MM.1S (cell line): ENCODE results near the gene AVPR1B.

Source experiments
- DNase-seq: peaks from one replicate; pipeline ENCODE4 v3.0.0-alpha.2; 2015
- H2AFZ ChIP-seq: fragments of 300-600 bp; sonication (generic); 2 replicates; pipeline ENCODE4 v1.6.0; 2016; ENCODE audit warnings: antibody characterized with exemption, low read length
- H3F3A ChIP-seq: fragments of 300-600 bp; sonication (generic); 2 replicates; pipeline ENCODE4 v1.6.1; 2016; ENCODE audit warnings: mild to moderate bottlenecking, antibody characterized with exemption, low read length, moderate library complexity, mixed read lengths; ENCODE audit not compliant: insufficient read depth
- H3K27ac ChIP-seq: fragments of 300-600 bp; sonication (generic); 2 replicates; pipeline ENCODE4 v1.5.1; 2016; ENCODE audit warnings: mild to moderate bottlenecking, low read length
- H3K27me3 ChIP-seq: fragments of 300-600 bp; sonication (generic); replicated peaks from 2 replicates; pipeline ENCODE4 v1.6.0; 2016; ENCODE audit warnings: low read length; ENCODE audit not compliant: insufficient read depth
- H3K36me3 ChIP-seq: fragments of 300-600 bp; sonication (generic); replicated peaks from 2 replicates; pipeline ENCODE4 v1.6.1; 2016; ENCODE audit warnings: mild to moderate bottlenecking, low read length, mixed read lengths; ENCODE audit not compliant: insufficient read depth
- H3K4me1 ChIP-seq: fragments of 300-600 bp; sonication (generic); 2 replicates; pipeline ENCODE4 v1.6.1; 2016; ENCODE audit warnings: low read length, mixed read lengths
- H3K4me2 ChIP-seq: fragments of 300-600 bp; sonication (generic); 2 replicates; pipeline ENCODE4 v1.6.0; 2016; ENCODE audit warnings: low read depth, low read length
- H3K4me3 ChIP-seq: fragments of 300-600 bp; sonication (generic); 2 replicates; pipeline ENCODE4 v1.5.1; 2016; ENCODE audit warnings: low read length, mixed read lengths
- H3K79me2 ChIP-seq: fragments of 300-600 bp; sonication (generic); 2 replicates; pipeline ENCODE4 v1.6.1; 2016; ENCODE audit warnings: mixed run types, low read length, mixed read lengths
- H3K9ac ChIP-seq: fragments of 300-600 bp; sonication (generic); 2 replicates; pipeline ENCODE4 v1.6.1; 2016; ENCODE audit warnings: low read length, mixed read lengths
- H3K9me2 ChIP-seq: fragments of 300-600 bp; sonication (generic); replicated peaks from 2 replicates; pipeline ENCODE4 v1.6.1; 2016; ENCODE audit warnings: mild to moderate bottlenecking, low read length, mixed read lengths; ENCODE audit not compliant: insufficient read depth
- H3K9me3 ChIP-seq: fragments of 300-600 bp; sonication (generic); replicated peaks from 2 replicates; pipeline ENCODE4 v1.6.1; 2016; ENCODE audit warnings: mild to moderate bottlenecking, low read length, mixed read lengths; ENCODE audit not compliant: insufficient read depth
- H4K20me1 ChIP-seq: fragments of 300-600 bp; sonication (generic); 2 replicates; pipeline ENCODE4 v1.6.1; 2016; ENCODE audit warnings: mild to moderate bottlenecking, low read length, moderate library complexity, mixed read lengths; ENCODE audit not compliant: insufficient read depth
- EZH2 ChIP-seq: fragments of 300-600 bp; sonication (generic); optimal IDR thresholded peaks from 2 replicates; pipeline ENCODE3; 2017; ENCODE audit warnings: low read depth, mild to moderate bottlenecking, antibody characterized with exemption, low read length, mixed read lengths
- EZH2phosphoT487 ChIP-seq: fragments of 300-600 bp; sonication (generic); IDR thresholded peaks from 2 replicates; pipeline ENCODE4 v1.6.1; 2018; ENCODE audit warnings: antibody characterized with exemption, low read length
- TF ChIP-seq, protein P1 (sequence below): fragments of 300-600 bp; sonication (generic); IDR thresholded peaks from 2 replicates; pipeline ENCODE4 v1.5.1; 2016; ENCODE audit warnings: antibody characterized with exemption, low read length, mixed read lengths

AVPR1B gene

DNA sequence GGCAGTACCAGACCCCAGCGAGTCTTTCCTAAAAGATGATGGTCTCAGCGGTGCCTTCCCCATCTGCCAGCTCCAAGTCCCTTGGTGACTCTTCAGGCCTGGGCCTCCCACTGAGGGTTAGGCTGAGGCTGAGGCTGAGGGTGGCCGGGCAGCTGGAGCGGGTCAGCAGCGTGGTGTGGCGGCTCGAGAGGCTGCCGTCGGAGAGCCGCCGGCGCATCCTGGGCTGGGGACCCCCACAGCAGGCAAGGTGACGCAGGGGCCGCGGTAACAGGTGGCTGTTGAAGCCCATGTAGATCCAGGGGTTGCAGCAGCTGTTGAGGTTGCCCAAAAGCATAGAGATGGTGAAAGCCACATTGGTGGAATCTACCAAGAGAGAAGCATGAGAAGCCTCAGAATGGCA, 7.0 kb downstream of the AVPR1B start:
- TF ChIP-seq, protein P1, sequence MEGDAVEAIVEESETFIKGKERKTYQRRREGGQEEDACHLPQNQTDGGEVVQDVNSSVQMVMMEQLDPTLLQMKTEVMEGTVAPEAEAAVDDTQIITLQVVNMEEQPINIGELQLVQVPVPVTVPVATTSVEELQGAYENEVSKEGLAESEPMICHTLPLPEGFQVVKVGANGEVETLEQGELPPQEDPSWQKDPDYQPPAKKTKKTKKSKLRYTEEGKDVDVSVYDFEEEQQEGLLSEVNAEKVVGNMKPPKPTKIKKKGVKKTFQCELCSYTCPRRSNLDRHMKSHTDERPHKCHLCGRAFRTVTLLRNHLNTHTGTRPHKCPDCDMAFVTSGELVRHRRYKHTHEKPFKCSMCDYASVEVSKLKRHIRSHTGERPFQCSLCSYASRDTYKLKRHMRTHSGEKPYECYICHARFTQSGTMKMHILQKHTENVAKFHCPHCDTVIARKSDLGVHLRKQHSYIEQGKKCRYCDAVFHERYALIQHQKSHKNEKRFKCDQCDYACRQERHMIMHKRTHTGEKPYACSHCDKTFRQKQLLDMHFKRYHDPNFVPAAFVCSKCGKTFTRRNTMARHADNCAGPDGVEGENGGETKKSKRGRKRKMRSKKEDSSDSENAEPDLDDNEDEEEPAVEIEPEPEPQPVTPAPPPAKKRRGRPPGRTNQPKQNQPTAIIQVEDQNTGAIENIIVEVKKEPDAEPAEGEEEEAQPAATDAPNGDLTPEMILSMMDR, result no peak
- TF ChIP-seq EZH2 (no peak), EZH2phosphoT487 (no peak)
- Histone ChIP-seq H4K20me1 (no peaks in the 10 kb centered on the region), H3K27me3 (no peaks in the 10 kb centered on the region), H3K4me3 (no peak overlapping the region), H3K27ac (no peak overlapping the region), H3K4me1 (peaks cover 3% of the 10 kb centered on the region; the same call in 1 of the 2 replicates), H3K79me2 (no peaks in the 10 kb centered on the region), H3K4me2 (no peak overlapping the region), H3F3A (no peaks in the 10 kb centered on the region), H2AFZ (no peak overlapping the region), H3K36me3 (no peaks in the 10 kb centered on the region), H3K9me2 (no peaks in the 10 kb centered on the region), H3K9ac (no peak overlapping the region), H3K9me3 (no peaks in the 10 kb centered on the region)
- no peak for DNase-seq

DNA sequence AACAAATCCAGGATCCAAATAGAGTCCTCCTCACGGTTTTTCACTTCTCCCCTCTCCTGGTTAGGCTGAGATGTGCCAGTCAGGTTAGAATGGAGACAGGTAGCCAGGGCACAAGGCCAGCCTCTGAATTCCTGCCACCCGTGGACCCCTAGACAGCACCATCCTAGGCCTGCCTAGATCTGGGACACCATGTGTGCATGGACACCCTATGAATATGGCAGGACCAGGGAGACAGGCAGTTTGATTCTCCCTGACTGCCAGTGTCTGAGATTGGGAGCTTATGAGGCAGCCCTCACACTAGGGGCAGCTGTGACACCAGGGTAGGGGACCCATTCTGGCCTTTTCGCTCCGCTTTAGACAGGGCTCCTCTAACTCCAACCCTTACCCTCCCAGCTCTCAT, 7.5 kb downstream of the AVPR1B start:
- H4K20me1 ChIP-seq, result no peaks in the 10 kb centered on the region
- no peaks in the 10 kb centered on the region for H3K9me2 ChIP-seq
- H3K9ac ChIP-seq, result no peak overlapping the region
- no peaks in the 10 kb centered on the region for H3K36me3 ChIP-seq
- H3K79me2 ChIP-seq, result no peaks in the 10 kb centered on the region
- TF ChIP-seq EZH2, result no peak
- TF ChIP-seq, protein P1, result no peak
- no peak for TF ChIP-seq EZH2phosphoT487
- H3K4me3 ChIP-seq, result no peak overlapping the region
- no peaks in the 10 kb centered on the region for H3K9me3 ChIP-seq
- no peak for DNase-seq
- no peak overlapping the region for H2AFZ ChIP-seq
- H3K4me1 ChIP-seq, result peaks cover 3% of the 10 kb centered on the region; the same call in 1 of the 2 replicates
- no peak overlapping the region for H3K4me2 ChIP-seq
- H3K27ac ChIP-seq, result no peak overlapping the region
- no peaks in the 10 kb centered on the region for H3F3A ChIP-seq
- H3K27me3 ChIP-seq, result no peaks in the 10 kb centered on the region

DNA sequence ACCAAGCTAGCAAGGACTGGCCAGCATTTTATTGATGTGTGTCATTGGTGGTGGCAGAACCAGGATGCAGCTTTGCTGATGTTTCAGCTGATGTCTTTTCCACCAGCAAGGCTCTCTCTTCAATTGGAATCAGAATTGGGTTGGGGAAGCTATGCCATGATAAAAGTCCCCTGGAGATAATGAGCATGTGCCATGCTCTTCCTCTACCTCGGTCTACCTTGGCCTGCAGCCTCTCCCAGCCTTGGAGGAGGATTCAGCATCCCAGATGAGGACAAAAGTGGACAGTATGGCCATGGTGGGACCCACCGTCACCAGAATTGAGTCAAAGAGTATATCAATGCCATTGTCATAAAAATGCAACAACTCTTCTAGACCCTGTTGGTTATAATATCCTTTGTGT, 8.6 kb downstream of the AVPR1B start:
- Histone ChIP-seq H3F3A (no peaks in the 10 kb centered on the region), H4K20me1 (no peaks in the 10 kb centered on the region), H3K4me1 (peaks cover 3% of the 10 kb centered on the region; the same call in 1 of the 2 replicates), H3K4me2 (no peak overlapping the region), H3K27ac (no peak overlapping the region), H3K4me3 (no peak overlapping the region), H3K36me3 (no peaks in the 10 kb centered on the region), H3K79me2 (no peaks in the 10 kb centered on the region), H2AFZ (no peak overlapping the region), H3K9me2 (no peaks in the 10 kb centered on the region), H3K9me3 (no peaks in the 10 kb centered on the region), H3K9ac (no peak overlapping the region), H3K27me3 (no peaks in the 10 kb centered on the region)
- no peak for DNase-seq
- no peak for TF ChIP-seq EZH2

DNA sequence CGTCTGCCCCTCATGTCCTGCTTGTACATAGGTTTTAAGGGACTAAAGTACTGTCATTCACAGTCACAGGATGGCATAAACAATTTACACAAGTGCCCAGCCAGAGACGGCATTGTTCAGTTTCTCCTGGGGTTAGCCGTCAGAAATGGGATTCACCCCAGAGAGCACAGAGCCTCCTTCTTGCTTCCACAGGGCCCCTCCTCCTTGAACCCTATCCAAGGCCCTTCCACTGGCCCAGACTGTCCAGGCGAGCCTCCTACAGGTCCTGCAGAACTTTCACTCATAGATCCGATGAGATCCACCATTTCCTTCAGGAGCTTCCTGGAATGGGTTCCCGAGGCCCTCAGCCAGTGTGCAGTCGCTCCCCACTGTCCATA, 10.0 kb downstream of the AVPR1B start:
- DNase-seq, result no peak

More for the DNA sequence above, 10.0 kb downstream of the AVPR1B start:
- no peaks in the 10 kb centered on the region for H3K9me3 ChIP-seq
- no peaks in the 10 kb centered on the region for H4K20me1 ChIP-seq
- no peak overlapping the region for H3K4me3 ChIP-seq
- H3K27me3 ChIP-seq, result no peaks in the 10 kb centered on the region
- H3K9me2 ChIP-seq, result no peaks in the 10 kb centered on the region
- H3K79me2 ChIP-seq, result no peaks in the 10 kb centered on the region
- H3K27ac ChIP-seq, result no peak overlapping the region
- H3K4me2 ChIP-seq, result no peak overlapping the region
- no peak overlapping the region for H3K9ac ChIP-seq
- no peaks in the 10 kb centered on the region for H3K36me3 ChIP-seq
- no peaks in the 10 kb centered on the region for H3F3A ChIP-seq
- no peak overlapping the region for H2AFZ ChIP-seq
- TF ChIP-seq EZH2 (no peak), EZH2phosphoT487 (no peak)
- TF ChIP-seq, protein P1, result no peak
- peaks cover 3% of the 10 kb centered on the region; the same call in 1 of the 2 replicates for H3K4me1 ChIP-seq
